Measurements from ENCODE around the gene TESK1. TPM values are rescaled to one million over a fixed set of nuclear protein-coding genes. Genes with fewer than 3 reads are reported as not detected.
"Not testable (repeated sequence)": the region's sequence is repeated elsewhere in the genome, so short reads cannot be mapped to it uniquely, and the experiment has no call there.

Gene TESK1
- total and polyA plus RNA-seq, 4 donors, result 3.7 to 12.5 (median 6.8) TPM

DNA sequence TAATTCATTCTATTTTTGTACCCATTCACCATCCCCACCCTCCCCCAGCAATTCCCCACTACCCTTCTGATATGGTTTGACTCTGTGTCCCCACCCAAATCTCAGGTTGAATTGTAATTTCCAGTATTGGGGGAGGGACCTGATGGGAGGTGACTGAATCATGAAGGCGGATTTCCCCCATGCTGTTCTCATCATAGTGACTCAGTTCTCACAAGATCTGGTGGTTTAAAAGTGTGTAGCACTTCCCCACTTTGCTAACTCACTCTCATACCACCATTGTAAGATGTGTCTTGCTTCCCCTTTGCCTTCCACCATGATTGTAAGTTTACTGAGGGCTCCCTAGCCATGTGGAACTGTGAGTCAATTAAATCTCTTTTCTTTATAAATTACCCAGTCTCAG, 25.9 kb upstream of the TESK1 start:
- H3K9ac ChIP-seq (ENCODE audit: low read depth in 1 of 2, low read length in 2 of 2), result no peak overlapping the region
- DNase-seq (ENCODE audit: low spot score), result no peak
- no peaks in the 10 kb centered on the region for H3K36me3 ChIP-seq (ENCODE audit: control insufficient read depth in 4 of 4, insufficient read depth in 3 of 4, low read depth in 1 of 4, low read length in 3 of 4)
- H3K4me1 ChIP-seq (ENCODE audit: control insufficient read depth in 4 of 4, insufficient read depth in 4 of 4, low read length in 3 of 4), result peaks cover 0 to 12% (median 3%) of the 10 kb centered on the region in 4 donors
- H3K27me3 ChIP-seq (ENCODE audit: control insufficient read depth in 4 of 4, insufficient read depth in 4 of 4, low read length in 3 of 4), result no peaks in the 10 kb centered on the region
- H3K9me3 ChIP-seq (ENCODE audit: control insufficient read depth in 4 of 4, low read length in 3 of 4), result peaks cover 0 to 6% (median under 1%) of the 10 kb centered on the region in 4 donors
- no peak overlapping the region for H3K4me3 ChIP-seq (ENCODE audit: low read depth in 1 of 3, low read length in 3 of 3)
- no peak overlapping the region for H3K27ac ChIP-seq (ENCODE audit: low read depth in 1 of 2, low read length in 2 of 2)
- 96% methylated on average over 1 of the region's 1 CpG for WGBS
- no peak for TF ChIP-seq RAD21 (IDR thresholded peaks at IDR 0.05)
- TF ChIP-seq YY1 (IDR thresholded peaks at IDR 0.05), result no peak
- no peak for TF ChIP-seq TAF1 (conservative IDR thresholded peaks at IDR 0.05)
- TF ChIP-seq, protein P1, sequence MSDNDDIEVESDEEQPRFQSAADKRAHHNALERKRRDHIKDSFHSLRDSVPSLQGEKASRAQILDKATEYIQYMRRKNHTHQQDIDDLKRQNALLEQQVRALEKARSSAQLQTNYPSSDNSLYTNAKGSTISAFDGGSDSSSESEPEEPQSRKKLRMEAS (IDR thresholded peaks at IDR 0.05), result no peak
- TF ChIP-seq NR2F2 (IDR thresholded peaks at IDR 0.05), result no peak
- TF ChIP-seq EGR1 (IDR thresholded peaks at IDR 0.05; ENCODE audit: low read depth in 2 of 2), result no peak
- TF ChIP-seq, protein P2, sequence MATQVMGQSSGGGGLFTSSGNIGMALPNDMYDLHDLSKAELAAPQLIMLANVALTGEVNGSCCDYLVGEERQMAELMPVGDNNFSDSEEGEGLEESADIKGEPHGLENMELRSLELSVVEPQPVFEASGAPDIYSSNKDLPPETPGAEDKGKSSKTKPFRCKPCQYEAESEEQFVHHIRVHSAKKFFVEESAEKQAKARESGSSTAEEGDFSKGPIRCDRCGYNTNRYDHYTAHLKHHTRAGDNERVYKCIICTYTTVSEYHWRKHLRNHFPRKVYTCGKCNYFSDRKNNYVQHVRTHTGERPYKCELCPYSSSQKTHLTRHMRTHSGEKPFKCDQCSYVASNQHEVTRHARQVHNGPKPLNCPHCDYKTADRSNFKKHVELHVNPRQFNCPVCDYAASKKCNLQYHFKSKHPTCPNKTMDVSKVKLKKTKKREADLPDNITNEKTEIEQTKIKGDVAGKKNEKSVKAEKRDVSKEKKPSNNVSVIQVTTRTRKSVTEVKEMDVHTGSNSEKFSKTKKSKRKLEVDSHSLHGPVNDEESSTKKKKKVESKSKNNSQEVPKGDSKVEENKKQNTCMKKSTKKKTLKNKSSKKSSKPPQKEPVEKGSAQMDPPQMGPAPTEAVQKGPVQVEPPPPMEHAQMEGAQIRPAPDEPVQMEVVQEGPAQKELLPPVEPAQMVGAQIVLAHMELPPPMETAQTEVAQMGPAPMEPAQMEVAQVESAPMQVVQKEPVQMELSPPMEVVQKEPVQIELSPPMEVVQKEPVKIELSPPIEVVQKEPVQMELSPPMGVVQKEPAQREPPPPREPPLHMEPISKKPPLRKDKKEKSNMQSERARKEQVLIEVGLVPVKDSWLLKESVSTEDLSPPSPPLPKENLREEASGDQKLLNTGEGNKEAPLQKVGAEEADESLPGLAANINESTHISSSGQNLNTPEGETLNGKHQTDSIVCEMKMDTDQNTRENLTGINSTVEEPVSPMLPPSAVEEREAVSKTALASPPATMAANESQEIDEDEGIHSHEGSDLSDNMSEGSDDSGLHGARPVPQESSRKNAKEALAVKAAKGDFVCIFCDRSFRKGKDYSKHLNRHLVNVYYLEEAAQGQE (IDR thresholded peaks at IDR 0.05), result no peak
- TF ChIP-seq SP1 (IDR thresholded peaks at IDR 0.05), result no peak

DNA sequence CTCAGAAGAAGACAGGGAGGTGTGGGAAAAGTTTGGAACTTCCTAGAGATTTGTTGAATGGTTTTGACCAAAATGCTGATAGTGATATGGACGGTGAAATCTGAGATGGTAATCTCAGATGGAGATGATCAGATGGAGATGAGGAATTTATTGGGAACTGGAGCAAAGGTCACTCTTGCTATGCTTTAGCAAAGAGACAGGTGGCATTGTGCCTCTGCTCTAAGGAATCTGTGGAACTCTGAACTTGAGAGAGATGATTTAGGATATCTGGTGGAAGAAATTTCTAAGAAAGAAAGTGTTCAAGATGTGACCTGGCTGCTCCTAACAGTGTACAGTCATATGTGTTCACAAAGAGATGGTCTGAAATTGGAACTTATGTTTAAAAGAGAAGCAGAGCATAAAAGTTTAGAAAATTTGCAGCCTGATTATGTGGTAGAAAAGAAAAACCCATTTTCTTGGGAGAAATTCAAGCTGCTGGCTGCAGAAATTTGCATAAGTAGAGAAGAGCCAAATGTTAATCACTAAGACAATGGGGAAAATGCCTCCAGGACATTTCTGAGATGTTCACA, 25.3 kb upstream of the TESK1 start:
- H3K4me1 ChIP-seq (ENCODE audit: control insufficient read depth in 4 of 4, insufficient read depth in 4 of 4, low read length in 3 of 4), result peaks cover 0 to 12% (median 3%) of the 10 kb centered on the region in 4 donors
- not testable (repeated sequence) for H3K9me3 ChIP-seq (ENCODE audit: control insufficient read depth in 4 of 4, low read length in 3 of 4); H3K27me3 ChIP-seq (ENCODE audit: control insufficient read depth in 4 of 4, insufficient read depth in 4 of 4, low read length in 3 of 4); H3K27ac ChIP-seq (ENCODE audit: low read depth in 1 of 2, low read length in 2 of 2); H3K36me3 ChIP-seq (ENCODE audit: control insufficient read depth in 4 of 4, insufficient read depth in 3 of 4, low read depth in 1 of 4, low read length in 3 of 4); H3K9ac ChIP-seq (ENCODE audit: low read depth in 1 of 2, low read length in 2 of 2); DNase-seq (ENCODE audit: low spot score); H3K4me3 ChIP-seq (ENCODE audit: low read depth in 1 of 3, low read length in 3 of 3)
- 95% methylated on average over 1 of the region's 1 CpG for WGBS
- peak in 1 of 2 donors; percentile 8 for TF ChIP-seq RAD21 (IDR thresholded peaks at IDR 0.05)

DNA sequence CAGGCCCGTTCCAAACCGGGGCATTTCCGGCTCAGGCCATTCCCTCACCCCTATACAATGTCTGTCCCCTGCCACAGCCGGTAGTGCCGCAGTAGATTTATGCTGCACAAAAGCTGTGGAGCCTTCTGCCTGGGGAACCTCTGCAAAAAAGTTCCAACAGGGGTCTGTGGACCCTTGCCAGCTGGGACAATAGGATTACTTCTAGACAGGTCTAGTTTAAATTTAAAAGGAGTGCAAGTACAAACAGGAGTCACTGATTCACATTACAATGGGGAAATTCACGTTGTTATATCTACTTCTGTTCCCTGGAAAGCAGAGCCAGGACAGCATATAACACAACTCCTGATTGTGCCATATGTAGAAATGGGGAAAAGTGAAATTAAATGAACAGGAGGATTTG, 21.5 kb upstream of the TESK1 start:
- not testable (repeated sequence) for H3K27ac ChIP-seq (ENCODE audit: low read depth in 1 of 2, low read length in 2 of 2); H3K9me3 ChIP-seq (ENCODE audit: control insufficient read depth in 4 of 4, low read length in 3 of 4); DNase-seq (ENCODE audit: low spot score); H3K4me3 ChIP-seq (ENCODE audit: low read depth in 1 of 3, low read length in 3 of 3); H3K36me3 ChIP-seq (ENCODE audit: control insufficient read depth in 4 of 4, insufficient read depth in 3 of 4, low read depth in 1 of 4, low read length in 3 of 4); H3K9ac ChIP-seq (ENCODE audit: low read depth in 1 of 2, low read length in 2 of 2); H3K27me3 ChIP-seq (ENCODE audit: control insufficient read depth in 4 of 4, insufficient read depth in 4 of 4, low read length in 3 of 4)
- WGBS, result 87% methylated on average over 6 of the region's 6 CpGs
- H3K4me1 ChIP-seq (ENCODE audit: control insufficient read depth in 4 of 4, insufficient read depth in 4 of 4, low read length in 3 of 4), result peaks cover 4 to 12% (median 6%) of the 10 kb centered on the region in 4 donors

DNA sequence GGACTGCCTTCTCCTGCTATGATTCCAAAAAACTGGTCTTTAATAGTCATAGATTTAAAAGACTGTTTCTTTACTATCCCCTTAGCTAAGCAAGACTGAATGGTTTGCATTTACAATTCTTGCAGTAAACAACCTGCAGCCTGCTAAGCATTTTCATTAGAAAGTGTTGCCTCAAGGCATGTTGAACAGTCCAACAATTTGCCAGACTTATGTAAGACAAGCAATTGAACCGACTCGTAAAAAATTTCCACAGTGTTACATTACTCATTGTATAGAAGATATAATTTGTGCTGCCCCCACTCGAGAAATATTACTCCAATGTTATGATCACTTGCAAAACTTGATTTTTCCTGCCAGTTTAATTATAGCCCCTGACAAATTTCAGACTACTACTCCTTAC, 20.4 kb upstream of the TESK1 start:
- not testable (repeated sequence) for H3K9me3 ChIP-seq (ENCODE audit: control insufficient read depth in 4 of 4, low read length in 3 of 4); H3K4me3 ChIP-seq (ENCODE audit: low read depth in 1 of 3, low read length in 3 of 3)
- WGBS, result 95% methylated on average over 3 of the region's 3 CpGs

More for the DNA sequence above, 20.4 kb upstream of the TESK1 start:
- not testable (repeated sequence) for H3K9ac ChIP-seq (ENCODE audit: low read depth in 1 of 2, low read length in 2 of 2); DNase-seq (ENCODE audit: low spot score); H3K27me3 ChIP-seq (ENCODE audit: control insufficient read depth in 4 of 4, insufficient read depth in 4 of 4, low read length in 3 of 4); H3K27ac ChIP-seq (ENCODE audit: low read depth in 1 of 2, low read length in 2 of 2); H3K36me3 ChIP-seq (ENCODE audit: control insufficient read depth in 4 of 4, insufficient read depth in 3 of 4, low read depth in 1 of 4, low read length in 3 of 4)
- peaks cover 4 to 17% (median 6%) of the 10 kb centered on the region in 4 donors for H3K4me1 ChIP-seq (ENCODE audit: control insufficient read depth in 4 of 4, insufficient read depth in 4 of 4, low read length in 3 of 4)
